KMS-11 (cell line): ENCODE results near the gene PNMA8C.
"Not testable (repeated sequence)": the region's sequence is repeated elsewhere in the genome, so short reads cannot be mapped to it uniquely, and the experiment has no call there.

Experiments used
- H2AFZ ChIP-seq: fragments of 200-600 bp; sonication (generic); 2 replicates; pipeline ENCODE4 v1.6.1; 2016; ENCODE audit warnings: antibody characterized with exemption, mixed run types, low read depth
- H3K27ac ChIP-seq: fragments of 200-600 bp; sonication (generic); 2 replicates; pipeline ENCODE4 v1.6.1; 2016; ENCODE audit warnings: mild to moderate bottlenecking, mixed run types
- H3K27me3 ChIP-seq: fragments of 200-600 bp; sonication (generic); 2 replicates; pipeline ENCODE4 v1.6.1; 2017; ENCODE audit warnings: mild to moderate bottlenecking, low read depth, mixed run types, moderate library complexity; ENCODE audit not compliant: insufficient read depth
- H3K36me3 ChIP-seq: fragments of 200-600 bp; sonication (generic); 2 replicates; pipeline ENCODE4 v1.6.1; 2017; ENCODE audit warnings: mild to moderate bottlenecking, mixed run types; ENCODE audit not compliant: insufficient read depth
- H3K4me1 ChIP-seq: fragments of 200-600 bp; sonication (generic); 2 replicates; pipeline ENCODE4 v1.6.1; 2016; ENCODE audit warnings: mild to moderate bottlenecking, low read depth, mixed run types; ENCODE audit not compliant: poor library complexity, severe bottlenecking
- H3K4me2 ChIP-seq: fragments of 200-600 bp; sonication (generic); 2 replicates; pipeline ENCODE4 v1.7.0; 2016; ENCODE audit warnings: mild to moderate bottlenecking, mixed run types
- H3K4me3 ChIP-seq: fragments of 200-600 bp; sonication (generic); IDR thresholded peaks from 2 replicates; pipeline ENCODE4 v1.6.1; 2017; ENCODE audit warnings: low read depth, low read length, mixed read lengths; ENCODE audit not compliant: insufficient read depth
- H3K79me2 ChIP-seq: fragments of 200-600 bp; sonication (generic); 2 replicates; pipeline ENCODE4 v1.6.1; 2016; ENCODE audit warnings: low read depth, mixed run types; ENCODE audit not compliant: insufficient read depth
- H3K9ac ChIP-seq: fragments of 200-600 bp; sonication (generic); 2 replicates; pipeline ENCODE4 v1.6.1; 2016; ENCODE audit warnings: mild to moderate bottlenecking, mixed run types
- H4K20me1 ChIP-seq: fragments of 200-600 bp; sonication (generic); 2 replicates; pipeline ENCODE4 v1.6.1; 2016; ENCODE audit warnings: mild to moderate bottlenecking, mixed run types; ENCODE audit not compliant: insufficient read depth
- TF ChIP-seq, protein P1 (sequence below): fragments of 200-600 bp; sonication (generic); conservative IDR thresholded peaks from 2 replicates; pipeline ENCODE4 v1.6.1; 2017; ENCODE audit warnings: low read depth, mild to moderate bottlenecking, antibody characterized with exemption, low read length, moderate library complexity, mixed read lengths

PNMA8C gene

DNA sequence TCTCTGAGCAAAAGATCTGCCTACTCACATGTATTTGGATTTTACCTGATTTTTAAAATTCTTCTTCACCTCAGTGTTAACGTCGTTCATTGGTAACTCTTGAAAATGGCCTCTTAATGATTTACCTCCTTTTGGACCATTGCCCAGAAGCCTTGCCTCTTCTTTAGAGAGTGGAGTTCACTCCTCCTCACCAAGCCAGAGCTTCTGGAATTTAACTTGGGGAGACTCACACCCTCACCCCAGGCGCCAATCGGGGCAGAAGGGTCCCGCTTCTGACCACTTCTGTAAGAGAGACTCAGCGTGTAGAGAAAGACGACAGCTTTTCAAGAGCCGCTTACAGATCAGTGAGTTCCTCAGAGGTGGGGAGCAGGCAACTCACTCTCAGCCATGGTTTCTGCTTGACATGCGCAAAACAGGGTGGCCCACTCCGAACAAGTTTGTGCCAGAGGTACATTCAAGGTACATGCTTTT is 2.7 kb downstream of the PNMA8C start:
- Histone ChIP-seq H4K20me1 (no peaks in the 10 kb centered on the region), H3K79me2 (no peaks in the 10 kb centered on the region), H3K36me3 (no peaks in the 10 kb centered on the region), H2AFZ (no peak overlapping the region), H3K4me1 (no peaks in the 10 kb centered on the region), H3K9ac (no peak overlapping the region), H3K27me3 (peaks cover 77% of the 10 kb centered on the region), H3K27ac (no peak overlapping the region), H3K4me2 (no peak overlapping the region), H3K4me3 (no peak overlapping the region)
- TF ChIP-seq, protein P1, sequence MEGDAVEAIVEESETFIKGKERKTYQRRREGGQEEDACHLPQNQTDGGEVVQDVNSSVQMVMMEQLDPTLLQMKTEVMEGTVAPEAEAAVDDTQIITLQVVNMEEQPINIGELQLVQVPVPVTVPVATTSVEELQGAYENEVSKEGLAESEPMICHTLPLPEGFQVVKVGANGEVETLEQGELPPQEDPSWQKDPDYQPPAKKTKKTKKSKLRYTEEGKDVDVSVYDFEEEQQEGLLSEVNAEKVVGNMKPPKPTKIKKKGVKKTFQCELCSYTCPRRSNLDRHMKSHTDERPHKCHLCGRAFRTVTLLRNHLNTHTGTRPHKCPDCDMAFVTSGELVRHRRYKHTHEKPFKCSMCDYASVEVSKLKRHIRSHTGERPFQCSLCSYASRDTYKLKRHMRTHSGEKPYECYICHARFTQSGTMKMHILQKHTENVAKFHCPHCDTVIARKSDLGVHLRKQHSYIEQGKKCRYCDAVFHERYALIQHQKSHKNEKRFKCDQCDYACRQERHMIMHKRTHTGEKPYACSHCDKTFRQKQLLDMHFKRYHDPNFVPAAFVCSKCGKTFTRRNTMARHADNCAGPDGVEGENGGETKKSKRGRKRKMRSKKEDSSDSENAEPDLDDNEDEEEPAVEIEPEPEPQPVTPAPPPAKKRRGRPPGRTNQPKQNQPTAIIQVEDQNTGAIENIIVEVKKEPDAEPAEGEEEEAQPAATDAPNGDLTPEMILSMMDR, result no peak

DNA sequence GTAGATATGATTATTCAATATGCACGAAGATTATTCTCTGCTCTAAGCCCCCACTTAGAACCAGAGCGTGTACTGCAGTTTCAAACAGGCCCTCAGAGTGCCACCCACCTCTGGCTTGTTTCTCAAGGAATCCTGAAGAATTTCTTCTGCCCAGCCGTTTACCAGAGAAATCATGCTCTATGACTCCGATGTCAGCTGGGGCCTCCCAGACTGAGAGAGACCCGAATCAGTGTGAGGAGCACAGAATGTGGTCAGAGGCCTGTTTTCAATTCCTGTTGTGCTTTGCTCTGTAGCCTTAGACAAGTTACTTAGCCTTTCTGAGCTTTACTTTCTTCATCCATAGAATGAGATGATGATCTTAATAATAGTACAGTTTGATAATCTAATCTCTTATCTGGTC is 5.5 kb downstream of the PNMA8C start:
- Histone ChIP-seq H3K4me1 (no peaks in the 10 kb centered on the region), H3K79me2 (no peaks in the 10 kb centered on the region), H3K27me3 (peaks cover 74% of the 10 kb centered on the region), H3K4me2 (no peak overlapping the region), H3K36me3 (no peaks in the 10 kb centered on the region), H3K4me3 (no peak overlapping the region), H3K27ac (no peak overlapping the region), H4K20me1 (no peaks in the 10 kb centered on the region), H2AFZ (no peak overlapping the region), H3K9ac (no peak overlapping the region)
- TF ChIP-seq, protein P1, result no peak

DNA sequence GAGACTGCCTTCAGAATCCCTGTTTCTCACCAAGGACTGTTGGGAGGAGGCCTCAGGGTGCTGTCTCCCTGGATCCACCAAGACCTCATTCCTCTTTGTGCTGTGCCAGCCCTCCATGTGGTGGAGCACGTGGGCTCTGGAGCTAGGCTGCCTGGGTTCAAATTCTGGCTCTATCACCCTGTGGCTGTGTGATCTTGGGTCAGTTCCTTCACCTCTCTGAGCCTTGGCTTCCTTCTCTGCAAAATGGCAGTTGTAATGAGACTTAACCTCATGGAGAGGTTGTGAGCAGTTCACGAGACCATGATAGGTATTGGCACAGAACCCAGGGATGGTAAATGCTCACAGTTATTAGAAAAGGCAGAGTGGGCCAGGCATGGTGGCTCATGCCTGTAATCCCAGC is 6.4 kb downstream of the PNMA8C start:
- Histone ChIP-seq H4K20me1 (no peaks in the 10 kb centered on the region), H3K79me2 (no peaks in the 10 kb centered on the region), H3K9ac (no peak overlapping the region), H3K36me3 (no peaks in the 10 kb centered on the region), H3K27me3 (peaks cover 74% of the 10 kb centered on the region), H3K4me2 (no peak overlapping the region), H3K4me3 (no peak overlapping the region), H3K4me1 (no peaks in the 10 kb centered on the region), H3K27ac (no peak overlapping the region), H2AFZ (no peak overlapping the region)
- TF ChIP-seq, protein P1, result no peak

DNA sequence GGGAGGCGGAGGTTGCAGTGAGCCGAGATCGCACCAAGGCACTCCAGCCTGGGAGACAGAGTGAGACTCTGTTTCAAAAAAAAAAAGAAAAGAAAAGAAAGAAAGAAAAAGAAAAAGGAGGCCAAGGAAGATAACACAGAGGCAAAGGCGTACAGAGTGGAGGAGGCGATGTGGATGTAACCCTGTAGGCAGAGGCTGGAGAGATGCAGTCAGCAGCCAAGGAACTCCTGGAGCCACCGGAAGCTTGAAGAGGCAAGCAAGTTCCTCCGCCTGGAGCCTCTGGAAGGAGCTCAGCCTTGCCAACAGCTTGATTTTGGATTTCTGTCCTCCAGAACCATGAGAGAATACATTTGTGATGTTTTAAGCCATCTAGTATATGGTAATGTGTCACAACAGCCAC is 8.7 kb downstream of the PNMA8C start:
- Histone ChIP-seq H3K4me1 (no peaks in the 10 kb centered on the region), H3K27me3 (peaks cover 57% of the 10 kb centered on the region; the same call in 1 of the 2 replicates)

DNA sequence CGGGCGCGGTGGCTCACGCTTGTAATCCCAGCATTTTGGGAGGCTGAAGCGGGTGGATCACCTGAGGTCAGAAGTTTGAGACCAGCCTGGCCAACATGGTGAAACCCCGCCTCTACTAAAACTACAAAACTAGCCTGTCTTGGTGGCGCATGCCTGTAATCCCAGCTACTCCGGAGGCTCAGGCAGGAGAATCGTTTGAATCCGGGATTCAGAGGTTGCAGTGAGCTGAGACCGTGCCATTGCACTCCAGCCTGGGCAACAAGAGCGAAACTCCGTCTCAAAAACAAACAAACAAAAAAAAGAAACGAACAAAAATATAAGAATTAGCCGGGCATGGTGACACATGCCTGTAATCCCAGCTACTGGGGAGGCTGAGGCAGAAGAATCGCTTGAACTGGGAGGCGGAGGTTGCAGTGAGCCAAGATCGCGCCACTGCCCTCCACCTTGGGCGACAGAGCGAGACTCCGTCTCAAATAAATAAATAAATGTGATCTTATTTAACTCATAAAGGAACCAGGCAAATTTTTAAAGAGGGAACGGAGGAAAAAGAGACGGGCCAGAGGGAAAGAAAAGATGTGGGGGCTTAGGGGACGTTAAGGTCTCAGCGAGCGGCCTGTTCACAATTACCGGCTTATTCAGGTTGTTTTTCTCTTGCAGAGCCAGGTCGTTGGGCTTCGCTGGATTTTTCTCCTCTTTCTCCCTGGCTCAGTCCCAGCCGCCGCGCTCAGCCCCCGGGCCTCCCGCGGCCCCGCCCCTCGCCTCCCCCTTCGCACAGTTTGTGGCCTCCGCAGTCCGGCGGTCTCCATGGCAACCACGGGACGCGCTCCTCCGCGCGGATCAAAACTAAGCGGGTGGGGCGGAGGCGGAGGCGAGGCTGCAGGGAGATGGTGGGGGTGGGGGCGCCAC is 12.7 kb downstream of the PNMA8C start:
- not testable (repeated sequence) for H4K20me1 ChIP-seq, H3K36me3 ChIP-seq, H2AFZ ChIP-seq, H3K4me1 ChIP-seq, H3K9ac ChIP-seq, H3K79me2 ChIP-seq, H3K4me3 ChIP-seq, H3K4me2 ChIP-seq, H3K27ac ChIP-seq
- H3K27me3 ChIP-seq, result peaks cover 41% of the 10 kb centered on the region; the same call in 1 of the 2 replicates

More for the DNA sequence above, 8.7 kb downstream of the PNMA8C start:
- no peaks in the 10 kb centered on the region for H3K36me3 ChIP-seq
- TF ChIP-seq, protein P1, result no peak
- H3K9ac ChIP-seq, result no peak overlapping the region
- H3K79me2 ChIP-seq, result no peaks in the 10 kb centered on the region
- no peak overlapping the region for H2AFZ ChIP-seq
- no peak overlapping the region for H3K27ac ChIP-seq
- no peak overlapping the region for H3K4me2 ChIP-seq
- H4K20me1 ChIP-seq, result no peaks in the 10 kb centered on the region
- H3K4me3 ChIP-seq, result no peak overlapping the region

DNA sequence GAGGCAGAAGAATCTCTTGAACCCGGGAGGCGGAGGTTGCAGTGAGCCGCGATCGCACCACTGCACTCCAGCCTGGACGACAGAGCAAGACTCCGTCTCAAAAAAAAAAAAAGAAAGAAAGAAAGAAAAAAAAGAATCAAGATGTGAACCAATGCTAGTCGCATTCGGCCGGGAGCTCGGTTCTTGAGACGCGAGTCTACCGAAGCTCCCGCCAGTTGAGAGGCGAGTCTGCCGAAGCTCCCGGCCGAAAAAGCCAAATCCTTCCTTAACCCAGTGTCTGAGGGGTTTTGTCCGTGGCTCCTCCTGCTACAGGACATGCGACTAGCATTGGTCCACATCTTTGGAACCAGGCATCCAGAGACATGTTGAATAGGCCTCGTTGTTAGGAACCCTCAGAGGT is 13.8 kb downstream of the PNMA8C start:
- not testable (repeated sequence) for H3K4me1 ChIP-seq, H3K79me2 ChIP-seq, H2AFZ ChIP-seq, H3K36me3 ChIP-seq, H3K4me2 ChIP-seq, H4K20me1 ChIP-seq, H3K9ac ChIP-seq, H3K27ac ChIP-seq, H3K4me3 ChIP-seq
- peaks cover 46% of the 10 kb centered on the region; the same call in 1 of the 2 replicates for H3K27me3 ChIP-seq
